Fibroblast of the aortic adventitia (primary cell): ENCODE measurements around the gene RYR3. TPM values are rescaled to one million over a fixed set of nuclear protein-coding genes. Genes with fewer than 3 reads are reported as not detected.

Experiments used
- DNase-seq: peaks from one replicate; pipeline ENCODE4 v3.0.0-alpha.2; 2010; ENCODE audit warnings: low read depth
- H3K4me3 ChIP-seq: 2 replicates; pipeline ENCODE4 v1.5.1; 2011; ENCODE audit warnings: low read depth, mild to moderate bottlenecking, control low read depth, low read length, moderate library complexity
- total RNA-seq: library from RNA; depleted of rRNA; stranded (reverse); fragments of >200 nt; gene quantifications from 2 replicates; pipeline ENCODE4 v1.2.3, GENCODE V29; 2012; ENCODE audit warnings: low replicate concordance
- TF ChIP-seq, protein P1 (sequence below): IDR thresholded peaks from 2 replicates; pipeline ENCODE4 v1.5.1; 2011; ENCODE audit warnings: mild to moderate bottlenecking, low read length, control low read depth, inconsistent platforms; ENCODE audit not compliant: insufficient read depth

Gene RYR3
- total RNA-seq, 1 donor = not detected

DNA sequence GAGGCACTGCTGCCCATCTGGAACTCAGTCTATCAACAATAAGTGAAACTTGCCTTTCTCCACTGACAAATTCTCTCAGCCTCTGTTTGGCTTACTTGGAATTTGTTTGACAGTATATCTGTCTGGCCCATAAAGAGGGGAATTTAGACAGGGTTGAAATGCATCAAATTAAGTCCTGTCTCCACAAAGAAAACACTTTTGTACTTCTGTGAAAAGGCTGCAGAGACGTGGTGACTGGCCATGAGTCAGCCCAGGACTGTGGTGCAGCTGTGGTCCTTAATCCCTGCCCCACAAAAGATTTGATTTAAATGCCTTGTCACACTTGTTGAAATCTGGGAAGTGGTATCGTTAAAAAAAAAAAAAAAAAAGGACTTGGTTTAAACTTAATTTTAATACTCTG, 47.5 kb downstream of the RYR3 start:
- DNase-seq = no peak
- TF ChIP-seq, protein P1, sequence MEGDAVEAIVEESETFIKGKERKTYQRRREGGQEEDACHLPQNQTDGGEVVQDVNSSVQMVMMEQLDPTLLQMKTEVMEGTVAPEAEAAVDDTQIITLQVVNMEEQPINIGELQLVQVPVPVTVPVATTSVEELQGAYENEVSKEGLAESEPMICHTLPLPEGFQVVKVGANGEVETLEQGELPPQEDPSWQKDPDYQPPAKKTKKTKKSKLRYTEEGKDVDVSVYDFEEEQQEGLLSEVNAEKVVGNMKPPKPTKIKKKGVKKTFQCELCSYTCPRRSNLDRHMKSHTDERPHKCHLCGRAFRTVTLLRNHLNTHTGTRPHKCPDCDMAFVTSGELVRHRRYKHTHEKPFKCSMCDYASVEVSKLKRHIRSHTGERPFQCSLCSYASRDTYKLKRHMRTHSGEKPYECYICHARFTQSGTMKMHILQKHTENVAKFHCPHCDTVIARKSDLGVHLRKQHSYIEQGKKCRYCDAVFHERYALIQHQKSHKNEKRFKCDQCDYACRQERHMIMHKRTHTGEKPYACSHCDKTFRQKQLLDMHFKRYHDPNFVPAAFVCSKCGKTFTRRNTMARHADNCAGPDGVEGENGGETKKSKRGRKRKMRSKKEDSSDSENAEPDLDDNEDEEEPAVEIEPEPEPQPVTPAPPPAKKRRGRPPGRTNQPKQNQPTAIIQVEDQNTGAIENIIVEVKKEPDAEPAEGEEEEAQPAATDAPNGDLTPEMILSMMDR = no peak
- no peak overlapping the region for H3K4me3 ChIP-seq

- no peak overlapping the region for H3K4me3 ChIP-seq
These were observed 50.1 kb downstream of the RYR3 start for GRCh38 chr15:33360886-33361285.

DNA sequence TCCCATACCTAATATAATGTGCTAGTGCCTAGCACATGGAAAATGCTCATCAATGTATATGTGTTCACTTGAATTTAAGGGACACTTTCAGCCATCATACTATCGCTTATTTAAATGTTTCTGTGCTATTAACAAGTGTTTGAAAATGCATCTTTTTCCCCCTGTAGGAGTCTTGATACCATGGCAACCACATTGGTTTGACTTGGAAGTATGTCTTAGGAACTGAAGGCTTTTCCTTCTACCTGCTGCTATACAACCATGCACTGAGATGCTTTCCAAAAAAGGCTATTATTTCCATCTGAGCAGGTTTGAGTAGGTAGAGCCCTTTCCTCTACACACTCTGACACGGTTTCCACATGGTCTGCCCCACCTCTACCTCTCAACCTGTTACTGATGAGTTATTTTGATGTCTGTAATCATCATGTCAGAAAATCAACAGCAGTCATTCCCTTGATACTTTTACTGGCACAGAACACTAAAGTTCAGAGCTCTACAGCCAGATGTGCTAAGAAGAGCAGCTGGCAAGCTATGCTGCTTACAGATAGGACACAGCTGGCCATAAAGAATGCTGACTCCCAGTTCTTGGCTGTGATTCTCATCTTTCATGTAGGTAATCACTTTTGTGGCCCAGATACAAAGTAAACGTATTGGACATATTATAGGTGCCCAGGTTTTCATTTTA, 59.3 kb downstream of the RYR3 start:
- TF ChIP-seq, protein P1 = no peak
- no peak for DNase-seq
- no peak overlapping the region for H3K4me3 ChIP-seq

More at GRCh38 chr15:33360886-33361285, 50.1 kb downstream of the RYR3 start:
- DNase-seq = no peak
- TF ChIP-seq, protein P1 = no peak

DNA sequence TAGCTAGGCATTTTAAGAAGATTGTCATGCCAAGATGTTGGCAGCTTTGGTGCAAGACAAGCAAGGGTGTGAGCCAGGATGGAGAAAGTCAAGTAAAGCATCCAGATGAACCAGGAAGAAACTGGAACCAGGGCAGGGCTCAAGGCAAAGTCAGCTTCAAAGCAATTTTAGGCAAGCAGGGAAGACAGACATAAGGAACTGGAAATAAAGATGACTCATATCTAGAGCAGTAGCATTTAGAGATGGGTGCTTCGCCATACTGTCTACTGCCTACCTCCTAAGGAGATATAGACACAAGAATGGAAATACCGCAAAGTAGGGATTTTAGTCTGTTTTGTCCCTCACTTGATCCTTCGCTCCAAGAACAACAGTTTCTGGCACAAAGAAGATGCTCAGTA, 59.9 kb downstream of the RYR3 start:
- no peak for DNase-seq
- H3K4me3 ChIP-seq = no peak overlapping the region
- TF ChIP-seq, protein P1 = no peak

- H3K4me3 ChIP-seq = no peak overlapping the region
- DNase-seq = no peak
- TF ChIP-seq, protein P1 = no peak
These were observed 60.4 kb downstream of the RYR3 start for GRCh38 chr15:33371159-33371558.

DNA sequence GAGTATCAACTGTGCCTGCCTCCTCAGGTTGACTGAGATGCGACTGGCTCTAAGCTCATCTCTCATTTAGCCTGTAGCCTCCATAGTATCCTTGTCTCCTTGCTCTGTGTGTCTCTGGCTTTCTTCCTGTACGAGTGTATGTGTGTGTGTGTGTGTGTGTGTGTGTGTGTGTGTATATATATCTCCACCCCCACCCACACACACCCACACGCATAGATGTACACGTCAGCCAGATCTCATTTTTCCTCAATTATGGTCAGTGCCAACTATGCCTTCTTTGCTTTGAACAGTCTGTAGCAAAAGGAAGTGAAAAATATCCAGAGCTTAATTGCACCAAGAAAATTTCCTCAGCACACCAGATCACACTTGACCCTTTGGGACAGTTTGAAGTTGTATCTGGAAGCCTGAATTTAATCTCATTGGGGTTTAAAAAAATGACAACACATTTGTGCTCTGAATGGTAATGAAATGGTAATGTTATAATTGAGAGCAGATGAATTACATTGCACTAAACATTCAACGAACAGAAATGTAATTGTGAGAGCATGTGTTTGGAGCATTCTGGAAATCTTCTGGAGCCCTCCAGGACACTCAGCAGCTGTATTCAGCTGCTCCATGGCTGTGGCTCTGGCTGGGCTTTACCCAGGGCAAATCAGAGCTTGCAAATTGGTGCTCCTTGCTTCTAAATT, 63.6 kb downstream of the RYR3 start:
- DNase-seq = no peak
- H3K4me3 ChIP-seq = no peak overlapping the region
- TF ChIP-seq, protein P1 = no peak
